GM21423 (cell line): ENCODE results near the gene NPAT.
A peak's percentile ranks its signal among the peaks of the same experiment; 100 is the strongest.

Source experiments
- ATAC-seq: cut with Tn5 transposase; IDR thresholded peaks from one replicate; pipeline ENCODE4 v1.9.1; 2021; ENCODE audit warnings: mild to moderate bottlenecking, moderate library complexity; ENCODE audit not compliant: unreplicated experiment

The NPAT gene

GRCh38 chr11:108222574-108223347 lies at the start of gene NPAT, which contains the start of gene ATM:
NPAT (minus strand) TSS chr11:108222638; CDS start chr11:108222536, 102 bp downstream.
ATM (plus strand) TSS chr11:108223067; CDS start chr11:108227625, 4,558 bp downstream.
- peak; percentile 78 for ATAC-seq

GRCh38 chr11:108269583-108269982 lies 47.1 kb upstream of the NPAT start:
- ATAC-seq = no peak

GRCh38 chr11:108253176-108253575 lies 30.7 kb upstream of the NPAT start:
- ATAC-seq = no peak

GRCh38 chr11:108246885-108247284 lies 24.4 kb upstream of the NPAT start:
- no peak for ATAC-seq

- no peak for ATAC-seq
Measured at GRCh38 chr11:108246308-108246707, 23.9 kb upstream of the NPAT start.

GRCh38 chr11:108242422-108242821 lies 20.0 kb upstream of the NPAT start:
- ATAC-seq = no peak

GRCh38 chr11:108241330-108242037 lies 19.0 kb upstream of the NPAT start:
- ATAC-seq = no peak

GRCh38 chr11:108239076-108239475 lies 16.6 kb upstream of the NPAT start:
- ATAC-seq = no peak

GRCh38 chr11:108237058-108237481 lies 14.6 kb upstream of the NPAT start:
- ATAC-seq = peak; percentile 56

GRCh38 chr11:108235633-108236032 lies 13.2 kb upstream of the NPAT start:
- ATAC-seq = no peak

GRCh38 chr11:108235192-108235591 lies 12.8 kb upstream of the NPAT start:
- no peak for ATAC-seq

GRCh38 chr11:108233277-108233945 lies 11.0 kb upstream of the NPAT start:
- no peak for ATAC-seq

- no peak for ATAC-seq
Measured at GRCh38 chr11:108228251-108228650, 5.8 kb upstream of the NPAT start.

GRCh38 chr11:108226036-108226435 lies 3.6 kb upstream of the NPAT start:
- no peak for ATAC-seq

GRCh38 chr11:108224911-108225786 lies 2.7 kb upstream of the NPAT start:
- ATAC-seq = no peak

GRCh38 chr11:108224366-108224765 lies 1.9 kb upstream of the NPAT start:
- no peak for ATAC-seq

GRCh38 chr11:108223348-108224149 lies 1.1 kb upstream of the NPAT start:
- ATAC-seq = no peak

GRCh38 chr11:108221911-108222573 lies 396 bp downstream of the NPAT start:
- peak; percentile 1 for ATAC-seq

- no peak for ATAC-seq
Measured at GRCh38 chr11:108221371-108221770, 1.1 kb downstream of the NPAT start.
